ENCODE results near the gene HPCAL1.

Gene HPCAL1

DNA sequence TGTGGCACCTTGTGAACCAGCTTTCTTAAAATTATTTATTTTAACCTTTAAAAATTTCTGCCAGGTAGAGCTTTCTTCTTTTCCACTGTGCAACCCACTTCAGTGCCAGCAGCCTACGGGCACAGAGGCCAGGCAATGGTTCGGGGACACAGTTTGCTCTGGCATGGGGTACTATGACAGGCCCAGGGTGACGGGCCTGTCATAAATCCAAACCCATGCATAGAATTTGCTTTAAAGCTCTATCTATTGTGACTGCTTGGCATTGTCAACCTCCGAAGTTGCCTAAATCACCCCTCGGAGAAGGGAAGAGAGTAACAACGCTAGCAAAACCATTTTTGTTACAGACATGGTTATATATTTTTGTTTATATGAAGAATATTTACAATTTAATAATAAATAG, 143.9 kb downstream of the HPCAL1 start:
- peak overlapping the region in 2 of 7 experiments; percentile 75 to 87 for H3K4me3 ChIP-seq (ENCODE audit: control insufficient read depth in 1 of 7, extremely low read depth in 1 of 7, insufficient read depth in 4 of 7, low read depth in 2 of 7, low read length in 6 of 7)
- peak overlapping the region in 1 of 2 experiments; percentile 80 for H3K27ac ChIP-seq (ENCODE audit: insufficient read depth in 1 of 2, low read depth in 1 of 2, low read length in 2 of 2, poor library complexity in 1 of 2, severe bottlenecking in 2 of 2)
- H3K9me3 ChIP-seq (ENCODE audit: control extremely low read depth in 1 of 5, control insufficient read depth in 4 of 5, insufficient read depth in 2 of 5, low read depth in 1 of 5, low read length in 4 of 5) = no peaks in the 10 kb centered on the region
- H3K36me3 ChIP-seq (ENCODE audit: control insufficient read depth in 4 of 4, insufficient read depth in 4 of 4, low read length in 3 of 4) = peaks cover 17 to 36% (median 32%) of the 10 kb centered on the region in 4 experiments
- no peaks in the 10 kb centered on the region for H3K27me3 ChIP-seq (replicated peaks in 2 of 5; ENCODE audit: control insufficient read depth in 4 of 5, insufficient read depth in 5 of 5, low read length in 4 of 5)
- ChIA-PET POLR2A (interaction anchor here (3.5 kb wide), 1 partner anchor 12 kb away, joined by 13 read pairs; no protein-coding TSS in a partner anchor), CTCF (interaction anchor here (1.3 to 7.2 kb wide), 2 partner anchors 10 to 349 kb away, joined by 3 to 55 read pairs; no protein-coding TSS in a partner anchor)
- peaks cover 12 to 28% (median 24%) of the 10 kb centered on the region in 4 experiments for H3K4me1 ChIP-seq (ENCODE audit: control extremely low read depth in 1 of 4, control insufficient read depth in 4 of 4, insufficient read depth in 4 of 4, low read length in 3 of 4)
- 90% methylated on average over 2 of the region's 6 CpGs for WGBS (ENCODE audit: insufficient coverage)
- no peak for DNase-seq

DNA sequence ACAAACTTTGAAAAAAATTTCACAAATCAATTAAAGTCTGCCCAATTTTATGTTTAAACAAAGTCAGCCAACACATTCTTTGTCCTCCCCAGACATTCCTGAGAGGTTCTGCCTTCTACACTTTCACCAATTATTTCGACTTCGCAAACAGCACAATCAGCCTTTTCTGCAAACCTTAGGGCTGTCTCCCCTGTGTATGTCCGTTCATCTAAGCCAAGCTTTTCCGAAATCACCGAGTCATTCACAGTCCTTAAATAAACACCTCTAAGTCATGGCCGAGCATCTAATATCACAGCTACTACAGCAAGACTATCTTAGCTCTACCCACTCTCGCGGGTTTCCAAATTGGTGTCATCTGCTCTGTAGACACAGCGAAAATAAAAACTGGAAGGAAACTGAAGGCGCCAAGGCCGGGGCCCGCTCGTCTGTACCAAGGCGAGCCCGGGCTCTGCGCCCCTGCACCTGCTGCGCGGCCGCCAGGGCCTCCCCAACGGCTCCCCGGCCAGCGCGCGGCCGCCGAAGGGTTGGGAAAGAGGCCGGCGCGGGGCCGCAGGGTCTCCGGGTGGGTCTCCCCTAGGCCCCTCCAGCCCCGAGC, 144.7 kb downstream of the HPCAL1 start:
- peak in 2 of 3 donors; percentile 53 to 74 for DNase-seq
- peaks cover 12 to 28% (median 25%) of the 10 kb centered on the region in 4 experiments for H3K4me1 ChIP-seq (ENCODE audit: control extremely low read depth in 1 of 4, control insufficient read depth in 4 of 4, insufficient read depth in 4 of 4, low read length in 3 of 4)
- ChIA-PET CTCF (interaction anchor here (0.9 to 7.2 kb wide), 2 partner anchors 11 to 322 kb away, joined by 3 to 55 read pairs; no protein-coding TSS in a partner anchor), POLR2A (interaction anchor here (3.5 kb wide), 1 partner anchor 12 kb away, joined by 13 read pairs; no protein-coding TSS in a partner anchor)
- H3K27me3 ChIP-seq (replicated peaks in 2 of 5; ENCODE audit: control insufficient read depth in 4 of 5, insufficient read depth in 5 of 5, low read length in 4 of 5) = no peaks in the 10 kb centered on the region
- peak overlapping the region in 1 of 2 experiments; percentile 80 for H3K27ac ChIP-seq (ENCODE audit: insufficient read depth in 1 of 2, low read depth in 1 of 2, low read length in 2 of 2, poor library complexity in 1 of 2, severe bottlenecking in 2 of 2)
- H3K4me3 ChIP-seq (ENCODE audit: control insufficient read depth in 1 of 7, extremely low read depth in 1 of 7, insufficient read depth in 4 of 7, low read depth in 2 of 7, low read length in 6 of 7) = peak overlapping the region; percentile 48 to 87 (median 64)
- H3K36me3 ChIP-seq (ENCODE audit: control insufficient read depth in 4 of 4, insufficient read depth in 4 of 4, low read length in 3 of 4) = peaks cover 13 to 29% (median 24%) of the 10 kb centered on the region in 4 experiments
- no peaks in the 10 kb centered on the region for H3K9me3 ChIP-seq (ENCODE audit: control extremely low read depth in 1 of 5, control insufficient read depth in 4 of 5, insufficient read depth in 2 of 5, low read depth in 1 of 5, low read length in 4 of 5)
- WGBS (ENCODE audit: insufficient coverage) = 5% methylated on average over 22 of the region's 32 CpGs

DNA sequence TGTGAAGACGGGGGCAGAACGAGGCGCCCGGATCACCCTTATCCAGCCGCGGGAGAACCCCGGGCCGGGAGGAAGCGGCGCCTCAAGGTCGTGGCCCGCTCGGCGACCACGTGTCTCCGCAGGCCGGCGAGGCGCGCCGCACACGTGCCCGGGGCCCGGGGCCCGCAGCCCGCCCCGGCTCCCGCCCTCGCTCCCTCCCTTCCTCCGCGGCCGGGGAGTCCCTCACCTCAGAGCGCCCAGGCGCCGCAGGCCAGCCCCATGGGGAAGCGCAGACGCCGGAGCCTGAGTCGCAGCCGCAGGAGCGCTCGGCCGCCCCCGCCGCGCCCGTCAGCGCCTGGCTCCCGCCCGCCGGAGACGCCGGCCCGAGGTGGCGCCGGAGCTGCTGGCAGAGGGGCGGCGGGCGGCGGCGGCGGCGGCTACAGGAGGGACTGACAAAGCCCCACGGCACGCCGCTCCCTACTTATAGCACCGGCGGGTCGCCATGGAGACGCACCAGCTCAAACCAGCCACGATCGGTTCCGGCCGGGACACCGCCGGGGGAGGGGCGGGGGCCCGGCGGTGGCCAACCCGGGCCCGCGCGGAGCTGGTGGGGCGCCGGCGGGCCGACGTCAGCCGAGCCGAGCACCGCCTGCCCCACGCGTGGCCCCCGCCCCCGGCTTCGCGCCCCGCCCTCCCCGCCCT, 145.3 kb downstream of the HPCAL1 start, which contains the start of gene ODC1:
Gene ODC1, minus strand, starts transcription at position 433 of the 681 bp plus-strand sequence. CDS start 3,295 bp downstream, outside the sequence.
- Histone ChIP-seq H3K9me3 (ENCODE audit: control extremely low read depth in 1 of 5, control insufficient read depth in 4 of 5, insufficient read depth in 2 of 5, low read depth in 1 of 5, low read length in 4 of 5) (no peaks in the 10 kb centered on the region), H3K4me1 (ENCODE audit: control extremely low read depth in 1 of 4, control insufficient read depth in 4 of 4, insufficient read depth in 4 of 4, low read length in 3 of 4) (peaks cover 12 to 28% (median 25%) of the 10 kb centered on the region in 4 experiments), H3K27me3 (replicated peaks in 2 of 5; ENCODE audit: control insufficient read depth in 4 of 5, insufficient read depth in 5 of 5, low read length in 4 of 5) (no peaks in the 10 kb centered on the region), H3K27ac (ENCODE audit: insufficient read depth in 1 of 2, low read depth in 1 of 2, low read length in 2 of 2, poor library complexity in 1 of 2, severe bottlenecking in 2 of 2) (peak within 1 kb of the TSS in 1 of 2 experiments; percentile 80), H3K36me3 (ENCODE audit: control insufficient read depth in 4 of 4, insufficient read depth in 4 of 4, low read length in 3 of 4) (peaks cover 13 to 23% (median 19%) of the 10 kb centered on the region in 4 experiments), H3K4me3 (ENCODE audit: control insufficient read depth in 1 of 7, extremely low read depth in 1 of 7, insufficient read depth in 4 of 7, low read depth in 2 of 7, low read length in 6 of 7) (peak within 1 kb of the TSS; percentile 48 to 87 (median 68))
- ChIA-PET CTCF (interaction anchor here (0.9 to 7.2 kb wide), 2 partner anchors 12 to 323 kb away, joined by 3 to 55 read pairs; no protein-coding TSS in a partner anchor), POLR2A (interaction anchor here (0.6 to 3.5 kb wide), 3 partner anchors 13 to 829 kb away, joined by 3 to 13 read pairs (median 6); no protein-coding TSS in a partner anchor)
- under 1% methylated on average over 69 of the region's 99 CpGs for WGBS (ENCODE audit: insufficient coverage)
- DNase-seq = peak; percentile 91 to 97 (median 95)

DNA sequence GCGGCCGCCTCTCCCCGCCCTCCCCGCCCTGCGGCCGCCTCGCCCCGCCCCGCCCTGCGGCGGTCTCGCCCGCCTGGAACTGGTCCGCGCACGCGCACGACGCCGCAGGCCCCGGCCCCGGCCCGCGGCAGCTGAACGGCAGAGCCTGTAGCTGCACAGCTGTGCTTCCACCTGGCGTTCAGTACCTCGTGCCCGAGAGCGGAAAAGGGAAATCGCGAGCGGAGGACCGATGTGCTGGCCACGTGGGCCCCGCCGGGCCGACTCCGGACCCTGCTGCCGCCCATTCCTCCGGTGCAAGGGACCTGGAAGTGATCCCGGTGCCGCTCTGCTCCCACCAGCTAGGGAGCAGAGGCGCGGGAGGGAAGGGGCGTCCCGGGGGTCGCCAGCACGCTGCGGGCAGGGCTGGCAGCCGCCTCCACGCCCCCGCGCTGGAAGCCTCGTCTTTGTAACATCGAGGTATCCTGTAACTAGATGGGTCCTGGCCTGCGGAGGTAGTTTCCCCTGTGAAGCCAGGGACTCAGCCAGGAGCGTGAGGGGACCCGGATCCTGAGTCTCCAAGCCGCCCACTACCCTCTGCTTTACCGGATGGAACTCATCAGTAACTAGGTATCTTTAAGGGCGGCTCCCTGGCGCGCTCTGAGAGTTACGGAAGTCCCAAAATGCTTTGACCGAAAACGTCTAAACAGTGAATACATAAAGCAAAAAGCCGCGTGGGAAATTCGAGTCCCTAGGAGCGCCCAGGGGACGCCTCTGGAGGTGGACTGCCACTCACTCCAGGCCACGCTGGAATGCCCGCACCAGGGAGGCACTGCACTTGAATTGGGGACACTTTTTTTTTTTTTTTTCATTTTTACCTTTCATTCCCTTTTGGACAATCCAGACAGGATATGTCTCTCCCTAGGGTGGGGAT, 146.1 kb downstream of the HPCAL1 start:
- 0% methylated on average over 51 of the region's 73 CpGs for WGBS (ENCODE audit: insufficient coverage)
- Histone ChIP-seq H3K27ac (ENCODE audit: insufficient read depth in 1 of 2, low read depth in 1 of 2, low read length in 2 of 2, poor library complexity in 1 of 2, severe bottlenecking in 2 of 2) (peak overlapping the region in 1 of 2 experiments; percentile 68), H3K27me3 (replicated peaks in 2 of 5; ENCODE audit: control insufficient read depth in 4 of 5, insufficient read depth in 5 of 5, low read length in 4 of 5) (no peaks in the 10 kb centered on the region), H3K4me1 (ENCODE audit: control extremely low read depth in 1 of 4, control insufficient read depth in 4 of 4, insufficient read depth in 4 of 4, low read length in 3 of 4) (peaks cover 12 to 28% (median 25%) of the 10 kb centered on the region in 4 experiments), H3K36me3 (ENCODE audit: control insufficient read depth in 4 of 4, insufficient read depth in 4 of 4, low read length in 3 of 4) (peaks cover 8 to 15% (median 12%) of the 10 kb centered on the region in 4 experiments), H3K9me3 (ENCODE audit: control extremely low read depth in 1 of 5, control insufficient read depth in 4 of 5, insufficient read depth in 2 of 5, low read depth in 1 of 5, low read length in 4 of 5) (no peaks in the 10 kb centered on the region), H3K4me3 (ENCODE audit: control insufficient read depth in 1 of 7, extremely low read depth in 1 of 7, insufficient read depth in 4 of 7, low read depth in 2 of 7, low read length in 6 of 7) (peak overlapping the region; percentile 11 to 75 (median 64))
- peak; percentile 87 to 94 (median 93) for DNase-seq
- POLR2A ChIA-PET = interaction anchor here (0.6 to 3.5 kb wide), 3 partner anchors 14 to 830 kb away, joined by 3 to 13 read pairs (median 6); no protein-coding TSS in a partner anchor
- CTCF ChIA-PET = interaction anchor here (7.2 kb wide), 1 partner anchor 12 kb away, joined by 55 read pairs; no protein-coding TSS in a partner anchor

DNA sequence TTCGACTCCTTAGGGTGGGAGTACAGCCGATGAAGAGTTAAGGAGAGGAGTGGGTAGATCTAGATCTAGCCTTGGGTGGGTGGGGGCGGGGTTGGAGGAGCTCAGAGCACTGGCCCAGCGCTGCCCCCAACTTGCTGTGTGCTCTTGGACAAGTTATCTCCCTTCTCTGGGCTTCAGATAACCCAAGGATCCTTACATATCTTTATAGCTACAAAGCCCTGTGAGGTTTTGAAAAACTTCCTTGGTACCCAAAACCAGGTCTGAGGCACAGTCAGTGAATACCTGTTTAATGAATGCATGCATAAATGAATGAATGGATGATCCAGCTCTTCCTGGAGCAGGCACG, 146.8 kb downstream of the HPCAL1 start:
- no CpG with 5 or more reads among the region's 5 CpGs for WGBS (ENCODE audit: insufficient coverage)
- Histone ChIP-seq H3K36me3 (ENCODE audit: control insufficient read depth in 4 of 4, insufficient read depth in 4 of 4, low read length in 3 of 4) (peaks cover 5 to 9% (median 7%) of the 10 kb centered on the region in 4 experiments), H3K4me1 (ENCODE audit: control extremely low read depth in 1 of 4, control insufficient read depth in 4 of 4, insufficient read depth in 4 of 4, low read length in 3 of 4) (peaks cover 12 to 28% (median 25%) of the 10 kb centered on the region in 4 experiments), H3K27ac (ENCODE audit: insufficient read depth in 1 of 2, low read depth in 1 of 2, low read length in 2 of 2, poor library complexity in 1 of 2, severe bottlenecking in 2 of 2) (no peak overlapping the region), H3K9me3 (ENCODE audit: control extremely low read depth in 1 of 5, control insufficient read depth in 4 of 5, insufficient read depth in 2 of 5, low read depth in 1 of 5, low read length in 4 of 5) (no peaks in the 10 kb centered on the region), H3K4me3 (ENCODE audit: control insufficient read depth in 1 of 7, extremely low read depth in 1 of 7, insufficient read depth in 4 of 7, low read depth in 2 of 7, low read length in 6 of 7) (peak overlapping the region in 5 of 7 experiments; percentile 42 to 75 (median 68)), H3K27me3 (replicated peaks in 2 of 5; ENCODE audit: control insufficient read depth in 4 of 5, insufficient read depth in 5 of 5, low read length in 4 of 5) (no peaks in the 10 kb centered on the region)
- CTCF ChIA-PET = interaction anchor here (1.2 to 7.2 kb wide), 2 partner anchors 13 to 17 kb away, joined by 4 to 55 read pairs; no protein-coding TSS in a partner anchor
- no peak for DNase-seq
- POLR2A ChIA-PET = interaction anchor here (3.5 kb wide), 1 partner anchor 14 kb away, joined by 13 read pairs; no protein-coding TSS in a partner anchor
